Stimulated activated CD8-positive, alpha-beta memory T cell treated with anti-CD3 and anti-CD28 coated beads, Interleukin-15, amount 100 ng/mL, for 1 hour (primary cell): ENCODE data around the gene DLEC1.

ENCODE experiments used
- DNase-seq: peaks from one replicate; pipeline ENCODE4 v3.0.0-alpha.2; 2020; ENCODE audit warnings: low read depth

DLEC1 gene

GRCh38 chr3:38039101-38039898, at the start of gene DLEC1:
TSS of gene DLEC1 (plus strand) at chr3:38039208. CDS start at chr3:38039226, 18 bp downstream.
- peak; percentile 66 for DNase-seq

GRCh38 chr3:37989821-37990480, 49.1 kb upstream of the DLEC1 start:
- DNase-seq, result no peak

GRCh38 chr3:37990527-37990926, 48.5 kb upstream of the DLEC1 start, which contains the start of gene VILL:
TSS of gene VILL (plus strand) at chr3:37990786. CDS start at chr3:37993673, 2,887 bp downstream.
- no peak for DNase-seq

- DNase-seq, result no peak
Observed at GRCh38 chr3:37991109-37991508, 47.9 kb upstream of the DLEC1 start.

DNA sequence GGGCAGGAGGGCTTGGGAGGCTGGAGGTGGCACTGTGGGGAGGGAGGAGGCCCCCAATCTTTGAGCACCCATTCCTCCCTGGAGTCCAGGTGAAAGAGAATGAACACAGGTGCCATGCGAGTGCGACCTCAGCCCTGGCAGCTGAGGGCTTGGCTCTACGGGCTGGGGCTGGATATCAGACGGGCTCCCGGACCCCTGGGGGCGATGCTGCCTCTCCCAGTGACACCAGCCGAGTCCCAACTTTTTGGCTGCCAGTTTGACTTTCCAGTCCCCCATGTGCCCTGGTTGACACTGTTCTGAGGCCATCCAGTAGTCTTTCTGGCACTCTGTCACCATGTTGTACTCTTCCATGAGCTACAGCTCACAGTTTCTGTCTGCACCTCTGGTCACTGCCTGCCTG, 47.2 kb upstream of the DLEC1 start:
- DNase-seq, result no peak

DNA sequence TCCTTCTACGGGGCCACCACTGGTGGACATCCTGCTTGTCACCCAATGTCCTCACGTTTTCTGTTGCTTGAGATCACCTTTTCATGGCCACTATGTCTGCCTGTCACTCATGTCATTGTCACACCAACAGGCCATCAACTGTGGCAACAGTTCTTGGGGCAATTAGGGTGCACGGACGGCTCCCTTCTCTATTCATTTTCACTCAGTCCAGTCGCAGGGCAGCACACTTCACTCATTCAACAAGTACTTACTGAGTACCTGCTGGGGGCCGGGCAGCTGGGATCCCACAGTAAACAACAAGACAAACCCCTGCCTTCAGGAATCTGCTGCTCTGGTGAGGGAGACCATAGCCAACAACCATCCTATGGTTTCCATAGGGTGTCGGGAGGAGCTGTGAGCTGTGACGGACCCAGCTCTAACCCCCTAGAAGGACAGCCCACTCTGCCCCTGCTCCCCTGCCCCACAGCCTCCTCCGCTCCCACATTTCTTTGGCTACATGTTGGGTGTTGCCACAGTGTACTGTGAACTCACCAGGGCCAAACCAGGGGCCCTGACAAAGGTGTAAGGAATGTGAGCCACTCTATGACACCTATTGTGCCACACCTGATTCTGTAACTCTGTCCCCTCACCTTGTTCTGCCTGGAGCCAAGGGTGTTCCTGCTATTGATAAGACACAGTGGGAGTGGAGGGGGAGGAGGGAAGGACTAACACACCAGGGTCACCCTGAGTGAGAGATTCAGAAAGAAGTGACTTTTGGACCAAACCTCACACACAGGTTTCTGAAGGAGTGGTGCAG, 46.5 kb upstream of the DLEC1 start:
- no peak for DNase-seq

DNA sequence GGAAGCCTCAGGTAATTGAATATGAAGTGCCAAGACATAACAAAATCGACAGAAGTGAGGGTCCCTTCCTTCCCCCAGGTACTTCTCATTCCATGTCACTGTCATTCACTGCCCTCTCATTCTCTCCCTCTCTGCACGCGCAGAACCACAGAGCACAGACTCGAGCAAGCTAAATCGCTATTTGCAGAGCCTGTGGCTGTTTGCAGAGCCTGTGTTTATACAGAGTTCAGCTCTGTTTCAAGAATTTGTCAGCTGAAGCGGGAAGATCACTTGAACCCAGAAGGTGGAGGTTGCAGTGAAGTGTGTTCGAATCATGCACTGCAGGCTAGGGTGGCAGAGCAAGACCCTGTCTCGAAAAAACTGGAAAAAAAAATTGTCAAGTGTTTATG, 45.9 kb upstream of the DLEC1 start:
- no peak for DNase-seq

DNA sequence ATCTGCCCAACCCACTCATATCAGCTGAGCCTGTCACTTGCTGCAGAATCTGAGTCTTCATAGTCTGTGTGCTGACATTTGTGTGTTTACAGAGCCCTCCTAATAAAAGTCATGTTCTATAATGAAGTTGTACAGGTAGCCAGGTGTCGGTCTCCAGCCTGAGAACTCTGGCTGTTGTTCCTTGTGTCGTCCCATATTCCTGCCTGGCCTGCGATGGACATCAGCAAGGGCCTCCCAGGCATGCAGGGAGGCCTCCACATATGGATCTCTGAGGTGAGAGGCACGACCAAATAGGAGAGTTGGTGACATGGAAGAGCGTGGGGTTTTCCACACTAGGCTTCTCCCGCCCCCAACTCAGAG, 45.6 kb upstream of the DLEC1 start:
- no peak for DNase-seq

- peak; percentile 27 for DNase-seq
Observed at GRCh38 chr3:37993820-37994638, 45.0 kb upstream of the DLEC1 start.

- no peak for DNase-seq
Observed at GRCh38 chr3:37994639-37994972, 44.4 kb upstream of the DLEC1 start.

DNA sequence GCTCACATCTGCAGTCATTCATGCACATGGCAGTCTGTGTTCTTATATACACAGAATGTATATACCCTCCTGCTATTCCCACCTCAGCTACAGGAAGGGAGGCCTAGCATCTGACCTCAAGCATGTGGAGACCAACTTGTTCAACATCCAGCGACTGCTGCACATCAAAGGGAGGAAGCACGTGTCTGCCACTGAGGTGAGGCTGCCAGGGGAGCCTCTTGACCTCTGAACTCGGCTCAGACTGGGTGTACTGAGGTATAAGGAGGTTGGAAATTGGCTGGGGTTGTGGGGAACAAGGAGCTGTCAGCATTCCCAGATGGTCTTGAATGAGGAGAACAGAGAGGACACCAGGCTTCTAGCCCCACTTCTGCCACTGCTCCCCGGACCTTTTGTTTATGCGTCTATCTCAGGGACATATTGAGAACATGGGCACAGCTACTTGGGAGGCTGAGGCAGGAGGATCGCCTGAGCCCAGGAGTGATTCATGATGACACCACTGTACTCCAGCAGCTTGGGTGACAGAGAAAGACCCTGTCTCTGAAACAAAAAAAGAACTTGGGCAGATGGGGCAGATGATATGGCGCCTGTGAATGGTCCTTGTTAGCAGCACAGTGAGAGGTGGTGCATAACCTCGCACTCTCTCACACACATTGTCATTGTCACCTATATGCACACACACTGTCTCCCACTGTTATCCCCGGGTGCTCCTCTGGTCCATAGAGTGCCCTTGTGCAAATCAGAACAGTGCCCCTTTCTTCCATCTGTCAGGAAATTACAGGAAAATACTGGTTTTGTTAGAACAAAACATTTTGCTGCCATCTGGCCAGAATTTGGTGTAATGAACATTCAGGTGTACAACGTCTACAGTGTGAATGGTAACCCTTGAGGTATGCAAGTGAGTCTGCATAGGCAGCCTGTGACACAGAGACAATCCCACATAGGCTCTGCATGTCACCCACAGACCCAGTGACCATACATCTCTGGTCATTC, 43.1 kb upstream of the DLEC1 start:
- no peak for DNase-seq

- DNase-seq, result peak; percentile 76
Observed at GRCh38 chr3:37996785-37997301, 42.2 kb upstream of the DLEC1 start.

DNA sequence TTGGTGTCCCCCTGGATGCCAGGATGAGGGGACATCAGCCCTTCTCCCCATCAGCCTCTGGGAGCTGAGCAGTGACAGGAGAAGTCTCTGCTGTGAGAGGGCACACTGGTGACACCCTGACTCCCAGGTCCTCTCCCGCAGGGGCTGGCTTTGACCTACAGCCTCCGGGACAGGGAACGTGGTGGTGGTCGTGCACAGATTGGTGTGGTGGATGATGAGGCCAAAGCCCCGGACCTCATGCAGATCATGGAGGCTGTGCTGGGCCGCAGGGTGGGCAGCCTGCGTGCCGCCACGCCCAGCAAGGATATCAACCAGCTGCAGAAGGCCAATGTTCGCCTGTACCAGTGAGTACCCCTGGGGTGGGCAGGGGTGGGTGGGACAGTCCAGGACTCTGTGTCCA, 41.7 kb upstream of the DLEC1 start:
- no peak for DNase-seq

GRCh38 chr3:37997791-37998370, 41.1 kb upstream of the DLEC1 start:
- DNase-seq, result no peak

GRCh38 chr3:37999836-38000235, 39.2 kb upstream of the DLEC1 start:
- DNase-seq, result no peak

DNA sequence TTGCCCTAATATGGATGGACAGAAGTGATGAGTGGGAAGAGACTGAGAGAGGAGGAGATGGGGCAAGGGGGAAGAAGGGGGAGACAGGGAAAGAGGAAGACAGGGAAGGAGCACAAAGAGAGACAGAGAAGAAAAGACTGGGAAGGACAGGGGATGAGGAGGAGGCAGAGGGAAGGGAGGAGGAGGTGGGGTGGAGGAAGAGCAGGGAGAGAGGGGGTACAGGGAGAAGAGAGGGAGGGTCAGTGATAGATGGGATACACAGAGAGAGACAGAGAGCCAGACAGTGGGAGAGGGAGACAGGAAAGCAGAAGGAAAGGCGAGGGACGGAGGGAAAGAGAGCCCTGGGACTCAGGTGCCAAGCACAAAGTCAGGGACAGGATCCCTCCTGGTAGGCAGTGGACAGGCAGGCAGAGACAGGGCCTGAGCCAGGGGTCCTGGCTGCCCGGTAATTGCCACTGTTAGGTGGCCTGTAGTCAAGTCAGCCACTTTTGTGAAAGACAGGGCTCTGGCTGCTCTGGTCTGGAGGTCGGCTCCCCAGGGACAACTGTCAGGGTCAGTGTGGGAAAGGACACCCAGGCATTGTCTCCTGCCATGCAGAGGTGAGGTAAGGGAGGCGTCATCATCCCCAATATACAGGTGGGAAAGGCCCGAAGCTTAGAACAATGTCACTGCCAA, 38.6 kb upstream of the DLEC1 start:
- DNase-seq, result no peak

GRCh38 chr3:38000965-38001455, 38.0 kb upstream of the DLEC1 start:
- DNase-seq, result no peak

- no peak for DNase-seq
Observed at GRCh38 chr3:38001456-38002081, 37.4 kb upstream of the DLEC1 start.

DNA sequence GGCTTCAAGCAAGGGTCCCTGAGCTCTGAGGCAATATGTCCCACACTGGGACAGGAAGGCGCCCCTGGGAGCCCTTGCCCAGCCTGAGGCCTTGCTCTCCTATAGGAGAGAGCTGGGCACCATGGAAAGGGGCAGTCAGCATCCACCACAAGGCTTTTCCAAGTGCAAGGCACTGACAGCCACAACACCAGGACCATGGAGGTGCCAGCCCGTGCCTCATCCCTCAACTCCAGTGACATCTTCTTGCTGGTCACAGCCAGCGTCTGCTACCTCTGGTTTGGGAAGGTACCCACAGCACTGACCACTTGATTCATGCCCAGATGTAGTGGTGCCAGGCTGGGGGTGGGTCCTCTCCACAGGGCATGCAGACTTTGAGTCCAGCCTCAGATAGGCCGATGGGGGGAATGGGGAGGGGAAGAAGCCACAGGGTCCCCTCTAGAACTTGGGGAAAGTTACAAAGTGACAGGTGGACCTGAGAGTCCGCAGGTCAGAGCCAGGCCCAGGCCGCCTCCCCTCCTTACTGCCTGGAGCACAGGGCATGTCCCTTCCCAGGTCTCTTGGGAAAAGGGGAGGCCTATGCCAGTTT, 36.6 kb upstream of the DLEC1 start:
- DNase-seq, result no peak
